BJ (cell line): Measurements from ENCODE around the gene GABRB2. TPM values are rescaled to one million over a fixed set of nuclear protein-coding genes. Genes with fewer than 3 reads are reported as not detected.

Experiments used
- CTCF ChIA-PET: fragments of 350-600 bp; formaldehyde crosslinking; extraction: SDS; loops from one replicate; lab custom pipeline; 2021; ENCODE audit warnings: antibody characterized with exemption, inconsistent platforms; lab: Yijun Ruan, JAX
- POLR2A ChIA-PET: fragments of 300-600 bp; sonication (Branson Sonifier 250); formaldehyde crosslinking; extraction: SDS; loops from one replicate; lab custom pipeline; 2021; ENCODE audit warnings: antibody characterized with exemption; lab: Charles Lee
- DNase-seq: peaks from one replicate; pipeline ENCODE4 v3.0.0-alpha.2; 2011; ENCODE audit warnings: low read depth
- H3K27me3 ChIP-seq: 2 replicates; pipeline ENCODE4 v1.6.0; 2011; ENCODE audit warnings: low read length; ENCODE audit not compliant: control insufficient read depth, insufficient read depth
- H3K36me3 ChIP-seq: 2 replicates; pipeline ENCODE4 v1.5.1; 2011; ENCODE audit warnings: low read length; ENCODE audit not compliant: control insufficient read depth, insufficient read depth
- H3K4me3 ChIP-seq: 2 replicates; pipeline ENCODE4 v1.5.1; 2011; ENCODE audit warnings: low read depth, mild to moderate bottlenecking, control low read depth, low read length
- CTCF ChIP-seq: IDR thresholded peaks from 2 replicates; pipeline ENCODE4 v1.5.1; 2011; ENCODE audit warnings: low read depth, mild to moderate bottlenecking, control low read depth, inconsistent platforms, low read length, moderate library complexity; ENCODE audit not compliant: insufficient read depth
- polyA plus RNA-seq: library from polyadenylated mRNA; depleted of rRNA; stranded (reverse); fragments of >200 nt; gene quantifications from 2 replicates; pipeline ENCODE4 v1.2.3, GENCODE V29; 2011

GABRB2 gene
- polyA plus RNA-seq, 1 experiment, result not detected

GRCh38 chr5:161414896-161415295, 131.6 kb downstream of the GABRB2 start:
- no peak for TF ChIP-seq CTCF
- ChIA-PET POLR2A (no interaction called here), CTCF (interaction anchor here (0.8 kb wide), 1 partner anchor 1994 kb away, joined by 3 read pairs; no protein-coding TSS in a partner anchor)
- Histone ChIP-seq H3K27me3 (no peaks in the 10 kb centered on the region), H3K4me3 (no peak overlapping the region), H3K36me3 (no peaks in the 10 kb centered on the region)
- DNase-seq, result no peak

GRCh38 chr5:161414037-161414436, 132.5 kb downstream of the GABRB2 start:
- Histone ChIP-seq H3K27me3 (no peaks in the 10 kb centered on the region), H3K4me3 (no peak overlapping the region), H3K36me3 (no peaks in the 10 kb centered on the region)
- CTCF ChIA-PET, result no interaction called here
- POLR2A ChIA-PET, result no interaction called here
- DNase-seq, result no peak
- TF ChIP-seq CTCF, result no peak

- no peaks in the 10 kb centered on the region for H3K27me3 ChIP-seq
- POLR2A ChIA-PET, result no interaction called here
- DNase-seq, result no peak
- no peaks in the 10 kb centered on the region for H3K36me3 ChIP-seq
- TF ChIP-seq CTCF, result no peak
- no peak overlapping the region for H3K4me3 ChIP-seq
- CTCF ChIA-PET, result no interaction called here
These were observed 133.7 kb downstream of the GABRB2 start for GRCh38 chr5:161412792-161413191.

- POLR2A ChIA-PET, result no interaction called here
- CTCF ChIA-PET, result no interaction called here
- Histone ChIP-seq H3K4me3 (no peak overlapping the region), H3K36me3 (no peaks in the 10 kb centered on the region), H3K27me3 (no peaks in the 10 kb centered on the region)
- no peak for TF ChIP-seq CTCF
- DNase-seq, result no peak
These were observed 135.4 kb downstream of the GABRB2 start for GRCh38 chr5:161411156-161411555.

- H3K36me3 ChIP-seq, result no peaks in the 10 kb centered on the region
- no peaks in the 10 kb centered on the region for H3K27me3 ChIP-seq
- CTCF ChIA-PET, result no interaction called here
- TF ChIP-seq CTCF, result no peak
- POLR2A ChIA-PET, result no interaction called here
- DNase-seq, result no peak
- H3K4me3 ChIP-seq, result no peak overlapping the region
These were observed 135.9 kb downstream of the GABRB2 start for GRCh38 chr5:161410640-161411039.
